Esophagus squamous epithelium (tissue), 4 donors: ENCODE data around the gene TRIP4.

Experiments
- CTCF ChIP-seq, 6 experiments: fragments of 450-650 bp in 4 of 6; fragments of 200-600 bp in 2 of 6; sonication (generic) in 2 of 6; IDR thresholded peaks; one replicate each; pipeline ENCODE4 v1.5.1; 2016 to 2019; ENCODE audit warnings: antibody characterized with exemption in 6 of 6, mild to moderate bottlenecking in 4 of 6, moderate library complexity in 4 of 6
- POLR2A ChIP-seq, 4 donors: fragments of 450-650 bp; IDR thresholded peaks; one replicate each; pipeline ENCODE4 v1.6.1; 2017; ENCODE audit warnings: antibody characterized with exemption in 4 of 4, mild to moderate bottlenecking in 4 of 4, moderate library complexity in 3 of 4

GRCh38 chr15:64444836-64445235, 57.2 kb downstream of the TRIP4 start:
- no peak for TF ChIP-seq CTCF (IDR thresholded peaks at IDR 0.05)
- no peak for TF ChIP-seq POLR2A (IDR thresholded peaks at IDR 0.05)
